Activated CD8-positive, alpha-beta memory T cell treated with anti-CD3 and anti-CD28 coated beads, Interleukin-2, amount 50 U/mL, for 24 hours (primary cell): ENCODE measurements around the gene CHRNA1.

ENCODE experiments used
- DNase-seq: peaks from one replicate; pipeline ENCODE4 v3.0.0-alpha.2; 2020; ENCODE audit errors: extremely low read depth

Gene CHRNA1

GRCh38 chr2:174764280-174765255 is at the start of gene CHRNA1:
Gene CHRNA1, minus strand, starts transcription at chr2:174764472. Its CDS starts 78 bp downstream, at chr2:174764394.
- DNase-seq, result no peak

GRCh38 chr2:174812037-174812436 is 47.8 kb upstream of the CHRNA1 start:
- no peak for DNase-seq

- DNase-seq, result no peak
Measured at GRCh38 chr2:174807931-174808330, 43.7 kb upstream of the CHRNA1 start.

- no peak for DNase-seq
Measured at GRCh38 chr2:174805803-174806202, 41.5 kb upstream of the CHRNA1 start.

GRCh38 chr2:174802459-174802858 is 38.2 kb upstream of the CHRNA1 start:
- no peak for DNase-seq

- no peak for DNase-seq
Measured at GRCh38 chr2:174800436-174801205, 36.3 kb upstream of the CHRNA1 start.

- no peak for DNase-seq
Measured at GRCh38 chr2:174798801-174799200, 34.5 kb upstream of the CHRNA1 start.

GRCh38 chr2:174797781-174798276 is 33.6 kb upstream of the CHRNA1 start:
- no peak for DNase-seq

- DNase-seq, result no peak
Measured at GRCh38 chr2:174796319-174796771, 32.1 kb upstream of the CHRNA1 start.

GRCh38 chr2:174794851-174795374 is 30.6 kb upstream of the CHRNA1 start:
- DNase-seq, result no peak

- no peak for DNase-seq
Measured at GRCh38 chr2:174792309-174793025, 28.2 kb upstream of the CHRNA1 start.

- no peak for DNase-seq
Measured at GRCh38 chr2:174791746-174792280, 27.5 kb upstream of the CHRNA1 start.

- DNase-seq, result no peak
Measured at GRCh38 chr2:174791020-174791419, 26.7 kb upstream of the CHRNA1 start.

- DNase-seq, result no peak
Measured at GRCh38 chr2:174789001-174789400, 24.7 kb upstream of the CHRNA1 start.

GRCh38 chr2:174788291-174788929 is 24.1 kb upstream of the CHRNA1 start:
- no peak for DNase-seq

GRCh38 chr2:174787487-174788205 is 23.4 kb upstream of the CHRNA1 start:
- no peak for DNase-seq

- DNase-seq, result no peak
Measured at GRCh38 chr2:174786066-174786725, 21.9 kb upstream of the CHRNA1 start.

- no peak for DNase-seq
Measured at GRCh38 chr2:174785481-174785880, 21.2 kb upstream of the CHRNA1 start.

- no peak for DNase-seq
Measured at GRCh38 chr2:174784909-174785308, 20.6 kb upstream of the CHRNA1 start.
